ENCODE results near the gene SEMA3F. TPM values are rescaled to one million over a fixed set of nuclear protein-coding genes. Genes with fewer than 3 reads are reported as not detected.

SEMA3F gene
- total and polyA plus RNA-seq, 9 donors, result 1.9 to 31.5 (median 7.2) TPM

GRCh38 chr3:50194128-50194902, 39.2 kb downstream of the SEMA3F start:
- TF ChIP-seq CTCF (IDR thresholded peaks at IDR 0.05), result peak; percentile 68 to 94 (median 93)
- TF ChIP-seq EP300 (IDR thresholded peaks at IDR 0.05), result no peak
- no peak for TF ChIP-seq POLR2A (IDR thresholded peaks at IDR 0.05)
- peaks cover 10% of the 10 kb centered on the region for H3K27me3 ChIP-seq

GRCh38 chr3:50194903-50195500, 39.9 kb downstream of the SEMA3F start:
- Histone ChIP-seq H3K36me3 (no peaks in the 10 kb centered on the region), H3K9me3 (no peaks in the 10 kb centered on the region), H3K4me1 (ENCODE audit: insufficient read depth) (peaks cover 3% of the 10 kb centered on the region), H3K27ac (no peak overlapping the region), H3K4me3 (no peak overlapping the region), H3K27me3 (peaks cover 10% of the 10 kb centered on the region)
- intact Hi-C loops (cut with DNase I), result loop anchor here (2.0 to 5.0 kb wide), 3 partner anchors 32 to 1967 kb away; no protein-coding TSS in a partner anchor
- DNase-seq, result no peak
- TF ChIP-seq EP300 (IDR thresholded peaks at IDR 0.05), result no peak
- no peak for TF ChIP-seq POLR2A (IDR thresholded peaks at IDR 0.05)
- no peak for TF ChIP-seq CTCF (IDR thresholded peaks at IDR 0.05)
- WGBS, 3 donors, result 48 to 57% (median 51%) methylated on average over 14 of the region's 14 CpGs

More at GRCh38 chr3:50194128-50194902, 39.2 kb downstream of the SEMA3F start:
- Histone ChIP-seq H3K4me1 (ENCODE audit: insufficient read depth) (peaks cover 3% of the 10 kb centered on the region), H3K9me3 (no peaks in the 10 kb centered on the region), H3K4me3 (no peak overlapping the region), H3K36me3 (no peaks in the 10 kb centered on the region), H3K27ac (no peak overlapping the region)
- WGBS, 3 donors, result 5 to 9% (median 6%) methylated on average over 61 to 70 of the region's 70 CpGs
- intact Hi-C loops (cut with DNase I), result loop anchor here (2.0 to 5.0 kb wide), 2 partner anchors 32 to 78 kb away; no protein-coding TSS in a partner anchor
- peak; percentile 70 to 86 (median 78) for DNase-seq

- no peak overlapping the region for H3K27ac ChIP-seq
- TF ChIP-seq EP300 (IDR thresholded peaks at IDR 0.05), result no peak
- TF ChIP-seq POLR2A (IDR thresholded peaks at IDR 0.05), result no peak
- no peak for TF ChIP-seq CTCF (IDR thresholded peaks at IDR 0.05)
- intact Hi-C loops (cut with DNase I), result loop anchor here in 3 of 4 donors (1.0 to 5.0 kb wide), 3 partner anchors 29 to 1967 kb away; no protein-coding TSS in a partner anchor
- 46 to 65% (median 52%) methylated on average over 4 of the region's 4 CpGs for WGBS, 3 donors
- no peak overlapping the region for H3K4me3 ChIP-seq
- no peaks in the 10 kb centered on the region for H3K36me3 ChIP-seq
- H3K9me3 ChIP-seq, result no peaks in the 10 kb centered on the region
- no peak for DNase-seq
- H3K4me1 ChIP-seq (ENCODE audit: insufficient read depth), result peaks cover 3% of the 10 kb centered on the region
- peaks cover 10% of the 10 kb centered on the region for H3K27me3 ChIP-seq
Measured at GRCh38 chr3:50195501-50196252, 40.6 kb downstream of the SEMA3F start.

GRCh38 chr3:50196253-50196801, 41.2 kb downstream of the SEMA3F start:
- Histone ChIP-seq H3K4me3 (no peak overlapping the region), H3K27ac (no peak overlapping the region), H3K27me3 (peaks cover 10% of the 10 kb centered on the region), H3K9me3 (no peaks in the 10 kb centered on the region), H3K36me3 (no peaks in the 10 kb centered on the region), H3K4me1 (ENCODE audit: insufficient read depth) (peaks cover 3% of the 10 kb centered on the region)
- WGBS, 3 donors, result 59 to 65% (median 64%) methylated on average over 6 of the region's 6 CpGs
- intact Hi-C loops (cut with DNase I), result loop anchor here in 2 of 4 donors (1.0 to 5.0 kb wide), 2 partner anchors 28 to 1966 kb away; no protein-coding TSS in a partner anchor
- no peak for DNase-seq
- no peak for TF ChIP-seq EP300 (IDR thresholded peaks at IDR 0.05)
- TF ChIP-seq POLR2A (IDR thresholded peaks at IDR 0.05), result no peak
- TF ChIP-seq CTCF (IDR thresholded peaks at IDR 0.05), result no peak

All from ovary (tissue), 9 donors.